ENCODE data around the gene TOE1.

The TOE1 gene

GRCh38 chr1:45306905-45307304, 33.1 kb upstream of the TOE1 start:
- Mint-ChIP-seq H3K27ac (no peak overlapping the region), H3K4me1 (ENCODE audit: low read depth in 2 of 2) (peaks cover 11 to 15% of the 10 kb centered on the region in 2 donors), H3K4me3 (no peak overlapping the region), H3K36me3 (ENCODE audit: insufficient read depth) (peaks cover 12% of the 10 kb centered on the region), H3K9me3 (no peaks in the 10 kb centered on the region), H3K27me3 (no peaks in the 10 kb centered on the region)
- DNase-seq (no peak), ATAC-seq (replicated peaks) (no peak)

DNA sequence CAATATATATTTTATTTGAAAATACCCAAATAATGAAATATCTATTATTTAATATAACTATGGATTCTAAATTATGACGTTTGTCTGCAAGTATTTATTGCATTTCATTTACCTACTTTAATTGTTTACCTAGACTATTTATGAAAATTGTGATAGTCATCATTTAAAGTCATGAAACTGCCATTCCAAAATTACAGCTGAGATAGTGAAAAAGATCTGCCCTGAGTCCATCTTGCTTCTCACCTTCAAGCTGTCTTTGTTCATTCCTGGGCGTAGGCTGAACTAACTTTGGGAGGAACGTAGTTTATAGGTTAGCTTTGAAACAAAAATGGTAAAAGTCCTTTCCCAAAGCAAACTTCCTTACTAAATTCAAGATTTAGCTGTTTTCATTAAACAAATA, 25.7 kb upstream of the TOE1 start:
- no peaks in the 10 kb centered on the region for H3K36me3 Mint-ChIP-seq (ENCODE audit: insufficient read depth)
- ATAC-seq (replicated peaks) = no peak
- H3K4me3 Mint-ChIP-seq = no peak overlapping the region
- H3K27ac Mint-ChIP-seq = no peak overlapping the region
- H3K27me3 Mint-ChIP-seq = peaks cover 0 to 6% of the 10 kb centered on the region in 2 donors
- no peak for DNase-seq
- no peaks in the 10 kb centered on the region for H3K9me3 Mint-ChIP-seq
- no peaks in the 10 kb centered on the region for H3K4me1 Mint-ChIP-seq (ENCODE audit: low read depth in 2 of 2)

GRCh38 chr1:45317166-45317565, 22.8 kb upstream of the TOE1 start:
- Mint-ChIP-seq H3K9me3 (no peaks in the 10 kb centered on the region), H3K27me3 (peaks cover 0 to 6% of the 10 kb centered on the region in 2 donors), H3K4me3 (no peak overlapping the region), H3K27ac (no peak overlapping the region), H3K36me3 (ENCODE audit: insufficient read depth) (no peaks in the 10 kb centered on the region), H3K4me1 (ENCODE audit: low read depth in 2 of 2) (no peaks in the 10 kb centered on the region)
- DNase-seq (no peak), ATAC-seq (replicated peaks) (no peak)

DNA sequence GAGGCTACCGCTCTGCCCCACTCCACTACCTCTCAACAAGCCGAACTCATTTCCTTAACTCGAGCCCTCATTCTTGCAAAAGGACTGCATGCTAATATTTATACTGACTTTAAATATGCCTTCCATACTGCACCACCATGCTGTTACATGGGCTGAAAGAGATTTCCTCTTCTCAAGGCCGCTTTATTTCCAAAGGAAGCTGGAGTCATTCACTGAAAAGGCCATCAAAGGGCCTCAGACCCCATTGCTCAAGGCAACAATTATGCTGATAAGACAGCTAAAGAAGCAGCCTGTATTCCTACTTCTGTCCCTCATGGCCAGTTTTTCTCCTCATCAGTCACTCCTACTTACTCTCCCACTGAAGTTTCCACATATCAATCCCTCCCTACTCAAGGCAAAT, 20.2 kb upstream of the TOE1 start:
- H3K27me3 Mint-ChIP-seq = no peaks in the 10 kb centered on the region
- H3K27ac Mint-ChIP-seq = no peak overlapping the region
- ATAC-seq (replicated peaks) (no peak), DNase-seq (no peak)
- no peaks in the 10 kb centered on the region for H3K4me1 Mint-ChIP-seq (ENCODE audit: low read depth in 2 of 2)
- H3K9me3 Mint-ChIP-seq = no peaks in the 10 kb centered on the region
- no peaks in the 10 kb centered on the region for H3K36me3 Mint-ChIP-seq (ENCODE audit: insufficient read depth)
- no peak overlapping the region for H3K4me3 Mint-ChIP-seq

DNA sequence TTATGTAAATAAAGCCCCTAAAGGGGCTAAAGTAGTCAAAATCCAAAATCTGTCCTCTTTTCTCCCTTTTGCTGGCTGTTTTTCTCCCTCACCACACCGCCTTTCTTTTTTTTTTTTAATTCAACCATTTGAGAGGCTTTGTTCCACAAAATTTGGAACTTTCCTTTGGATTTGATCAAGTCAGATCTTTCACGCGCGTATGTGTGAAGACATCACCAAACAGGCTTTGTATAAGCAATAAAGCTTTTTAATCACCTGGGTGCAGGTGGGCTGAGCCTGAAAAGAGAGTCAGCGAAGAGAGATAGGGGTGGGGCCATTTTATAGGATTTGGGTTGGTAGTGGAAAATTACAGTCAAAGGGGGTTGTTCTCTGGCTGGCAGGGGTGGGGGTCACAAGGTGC, 18.5 kb upstream of the TOE1 start:
- DNase-seq (no peak), ATAC-seq (replicated peaks) (no peak)
- Mint-ChIP-seq H3K4me1 (ENCODE audit: low read depth in 2 of 2) (no peaks in the 10 kb centered on the region), H3K27me3 (no peaks in the 10 kb centered on the region), H3K27ac (no peak overlapping the region), H3K9me3 (no peaks in the 10 kb centered on the region), H3K36me3 (ENCODE audit: insufficient read depth) (no peaks in the 10 kb centered on the region), H3K4me3 (no peak overlapping the region)

DNA sequence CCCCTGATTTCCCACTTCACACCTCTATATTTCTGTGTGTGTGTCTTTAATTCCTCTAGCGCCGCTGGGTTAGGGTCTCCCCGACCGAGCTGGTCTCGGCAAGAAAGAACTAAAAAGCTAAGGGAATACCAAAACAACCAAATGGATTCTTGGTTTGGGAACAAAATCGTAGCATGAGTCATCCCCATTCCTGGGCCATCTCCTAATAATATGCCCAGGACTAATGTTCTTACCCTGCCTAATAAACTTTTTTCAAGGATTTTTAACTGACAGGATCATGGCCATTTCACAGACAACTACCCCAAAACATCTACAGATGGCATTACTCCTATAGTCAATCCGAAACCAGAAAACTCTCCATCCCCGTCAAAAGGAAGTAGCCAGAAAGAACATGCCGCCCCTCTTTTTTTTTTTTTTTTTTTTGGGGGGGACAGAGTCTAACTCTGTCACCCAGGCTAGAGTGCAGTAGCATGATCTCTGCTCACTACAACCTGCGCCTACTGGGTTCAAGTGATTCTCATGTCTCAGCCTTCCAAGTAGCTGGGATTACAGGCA, 17.4 kb upstream of the TOE1 start:
- peaks cover 0 to 2% of the 10 kb centered on the region in 2 donors for H3K4me1 Mint-ChIP-seq (ENCODE audit: low read depth in 2 of 2)
- H3K27ac Mint-ChIP-seq = no peak overlapping the region
- DNase-seq (no peak), ATAC-seq (replicated peaks) (no peak)
- no peaks in the 10 kb centered on the region for H3K27me3 Mint-ChIP-seq
- no peak overlapping the region for H3K4me3 Mint-ChIP-seq
- no peaks in the 10 kb centered on the region for H3K9me3 Mint-ChIP-seq
- peaks cover 3% of the 10 kb centered on the region for H3K36me3 Mint-ChIP-seq (ENCODE audit: insufficient read depth)

- H3K27ac Mint-ChIP-seq = peak overlapping the region in 1 of 2 donors; percentile 44
- no peaks in the 10 kb centered on the region for H3K9me3 Mint-ChIP-seq
- DNase-seq (no peak), ATAC-seq (replicated peaks) (no peak)
- no peaks in the 10 kb centered on the region for H3K27me3 Mint-ChIP-seq
- H3K36me3 Mint-ChIP-seq (ENCODE audit: insufficient read depth) = peaks cover 10% of the 10 kb centered on the region
- peak overlapping the region; percentile 77 to 81 for H3K4me3 Mint-ChIP-seq
- H3K4me1 Mint-ChIP-seq (ENCODE audit: low read depth in 2 of 2) = peaks cover 0 to 9% of the 10 kb centered on the region in 2 donors
Measured at GRCh38 chr1:45325851-45326506, 14.0 kb upstream of the TOE1 start.

- H3K9me3 Mint-ChIP-seq = no peaks in the 10 kb centered on the region
- DNase-seq (no peak), ATAC-seq (replicated peaks) (peak; percentile 81)
- peak within 1 kb of the TSS; percentile 77 to 81 for H3K4me3 Mint-ChIP-seq
- H3K36me3 Mint-ChIP-seq (ENCODE audit: insufficient read depth) = peaks cover 10% of the 10 kb centered on the region
- no peaks in the 10 kb centered on the region for H3K27me3 Mint-ChIP-seq
- H3K27ac Mint-ChIP-seq = peak within 1 kb of the TSS in 1 of 2 donors; percentile 44
- H3K4me1 Mint-ChIP-seq (ENCODE audit: low read depth in 2 of 2) = peaks cover 0 to 9% of the 10 kb centered on the region in 2 donors
Measured at GRCh38 chr1:45326627-45327623, 13.0 kb upstream of the TOE1 start, which contains the start of gene HPDL. HPDL (plus strand) TSS chr1:45326895; CDS start chr1:45327149, 254 bp downstream.

DNA sequence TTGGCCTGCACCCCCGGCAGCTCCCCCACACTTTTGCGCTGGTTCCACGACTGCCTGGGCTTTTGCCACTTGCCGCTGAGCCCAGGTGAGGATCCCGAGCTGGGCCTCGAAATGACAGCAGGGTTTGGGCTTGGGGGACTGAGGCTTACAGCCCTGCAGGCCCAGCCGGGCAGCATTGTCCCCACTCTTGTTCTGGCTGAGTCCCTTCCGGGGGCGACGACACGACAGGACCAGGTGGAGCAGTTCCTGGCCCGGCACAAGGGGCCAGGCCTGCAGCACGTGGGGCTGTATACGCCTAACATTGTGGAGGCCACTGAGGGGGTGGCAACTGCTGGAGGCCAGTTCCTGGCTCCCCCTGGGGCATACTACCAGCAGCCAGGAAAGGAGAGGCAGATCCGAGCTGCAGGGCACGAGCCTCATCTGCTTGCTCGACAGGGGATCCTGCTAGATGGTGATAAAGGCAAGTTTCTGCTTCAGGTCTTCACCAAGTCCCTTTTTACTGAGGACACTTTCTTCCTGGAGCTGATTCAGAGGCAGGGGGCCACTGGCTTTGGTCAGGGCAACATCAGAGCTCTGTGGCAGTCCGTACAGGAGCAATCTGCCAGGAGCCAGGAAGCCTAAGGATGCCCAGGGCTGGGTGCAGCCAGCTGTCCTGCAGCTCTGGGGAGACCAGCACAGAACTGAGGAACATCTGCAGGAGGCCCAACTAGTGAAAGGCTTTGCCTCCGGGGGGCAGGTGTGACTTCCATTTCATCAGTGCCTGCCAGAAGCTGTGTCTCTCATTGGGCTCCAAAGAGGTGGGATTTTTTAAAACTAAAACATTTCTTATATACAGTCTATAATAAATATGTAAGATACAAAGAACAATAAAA, 12.1 kb upstream of the TOE1 start:
- no peak for DNase-seq
- Mint-ChIP-seq H3K36me3 (ENCODE audit: insufficient read depth) (peaks cover 10% of the 10 kb centered on the region), H3K27me3 (no peaks in the 10 kb centered on the region), H3K4me3 (peak overlapping the region; percentile 77 to 81), H3K9me3 (no peaks in the 10 kb centered on the region), H3K4me1 (ENCODE audit: low read depth in 2 of 2) (peaks cover 0 to 9% of the 10 kb centered on the region in 2 donors), H3K27ac (no peak overlapping the region)
- ATAC-seq (replicated peaks) = no peak

DNA sequence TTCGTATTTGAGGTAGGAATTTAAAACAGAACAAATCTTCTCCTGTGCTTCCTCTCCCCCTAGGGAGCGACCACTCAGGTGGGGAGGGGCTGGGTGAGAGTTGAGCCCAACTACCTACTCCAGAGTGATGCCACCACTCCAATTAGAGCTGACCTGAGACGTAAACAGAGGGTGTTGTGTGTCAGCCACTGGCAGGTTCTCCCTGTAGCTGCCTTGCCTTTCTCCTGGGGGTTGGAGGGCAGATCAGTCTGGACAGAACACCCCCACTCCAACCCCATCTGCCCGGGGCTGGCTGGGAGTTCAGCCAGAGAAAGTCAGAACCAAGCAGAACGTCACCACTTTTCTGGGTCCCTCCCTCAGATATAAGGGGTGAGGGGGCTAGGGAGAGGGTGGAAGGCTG, 11.3 kb upstream of the TOE1 start:
- ATAC-seq (replicated peaks) (no peak), DNase-seq (no peak)
- Mint-ChIP-seq H3K9me3 (no peaks in the 10 kb centered on the region), H3K36me3 (ENCODE audit: insufficient read depth) (peaks cover 10% of the 10 kb centered on the region), H3K27me3 (no peaks in the 10 kb centered on the region), H3K27ac (no peak overlapping the region), H3K4me1 (ENCODE audit: low read depth in 2 of 2) (peaks cover 0 to 9% of the 10 kb centered on the region in 2 donors), H3K4me3 (peak overlapping the region in 1 of 2 donors; percentile 28)

DNA sequence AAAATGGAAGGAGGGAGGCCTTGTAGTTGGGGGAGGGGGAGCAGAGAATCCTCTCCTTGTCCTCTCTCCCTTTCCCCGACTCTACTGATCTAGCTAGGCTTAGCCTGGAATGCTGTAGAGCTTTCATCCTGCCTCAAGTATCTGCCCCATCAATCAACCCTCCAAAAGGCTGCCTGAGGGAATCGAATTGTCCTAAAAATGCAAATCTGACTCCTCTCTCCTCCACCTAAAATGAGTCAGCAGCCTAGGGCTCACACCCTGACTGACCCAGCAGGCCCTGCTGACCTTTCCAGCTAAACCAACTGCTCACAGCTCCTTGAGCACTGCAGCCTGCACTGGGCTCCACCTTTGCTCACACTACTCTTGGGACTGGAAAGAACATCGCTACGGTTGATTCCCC, 10.5 kb upstream of the TOE1 start:
- no peak overlapping the region for H3K4me3 Mint-ChIP-seq
- H3K27ac Mint-ChIP-seq = no peak overlapping the region
- peaks cover 4 to 14% of the 10 kb centered on the region in 2 donors for H3K4me1 Mint-ChIP-seq (ENCODE audit: low read depth in 2 of 2)
- no peak for ATAC-seq (replicated peaks)
- H3K9me3 Mint-ChIP-seq = no peaks in the 10 kb centered on the region
- no peaks in the 10 kb centered on the region for H3K27me3 Mint-ChIP-seq
- DNase-seq = no peak
- peaks cover 13% of the 10 kb centered on the region for H3K36me3 Mint-ChIP-seq (ENCODE audit: insufficient read depth)

- Mint-ChIP-seq H3K27me3 (no peaks in the 10 kb centered on the region), H3K4me3 (no peak overlapping the region), H3K36me3 (ENCODE audit: insufficient read depth) (peaks cover 12% of the 10 kb centered on the region), H3K9me3 (no peaks in the 10 kb centered on the region), H3K27ac (no peak overlapping the region), H3K4me1 (ENCODE audit: low read depth in 2 of 2) (peaks cover 17 to 19% of the 10 kb centered on the region in 2 donors)
- no peak for DNase-seq
- no peak for ATAC-seq (replicated peaks)
Measured at GRCh38 chr1:45331436-45332345, 8.3 kb upstream of the TOE1 start.

Data from effector memory CD8-positive, alpha-beta T cell (primary cell).